B cell (primary cell): ENCODE measurements around the gene GRM2.

ENCODE experiments used
- EZH2 ChIP-seq: IDR thresholded peaks from 2 replicates; pipeline ENCODE4 v1.6.1; 2012; ENCODE audit warnings: borderline replicate concordance, low read depth, mild to moderate bottlenecking, moderate library complexity, low read length; ENCODE audit not compliant: insufficient read depth, poor library complexity, severe bottlenecking
- TF ChIP-seq, protein P1 (sequence below): fragments of 200-600 bp; IDR thresholded peaks from one replicate; pipeline ENCODE4 v1.8.0; 2022; ENCODE audit warnings: antibody characterized with exemption, mild to moderate bottlenecking

DNA sequence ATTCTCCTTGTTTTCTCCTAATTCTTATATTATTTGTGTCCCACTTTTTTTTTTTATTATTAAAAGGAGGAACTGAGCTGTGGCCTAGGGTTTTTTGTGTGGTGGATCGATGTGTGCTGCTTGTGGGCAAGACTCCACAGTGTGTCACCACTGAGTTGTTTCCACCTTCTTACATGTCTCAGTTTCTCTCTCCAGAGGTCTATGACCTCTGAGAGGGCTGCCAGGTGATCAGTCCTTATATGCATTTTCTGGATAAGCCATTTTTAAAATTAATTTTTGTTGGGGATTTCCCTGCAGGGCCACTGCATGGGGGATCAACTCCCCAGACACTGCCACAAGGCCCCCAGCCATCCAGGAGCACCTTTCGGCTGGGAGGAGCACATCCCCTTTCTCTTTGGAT, 44.4 kb downstream of the GRM2 start:
- TF ChIP-seq, protein P1, sequence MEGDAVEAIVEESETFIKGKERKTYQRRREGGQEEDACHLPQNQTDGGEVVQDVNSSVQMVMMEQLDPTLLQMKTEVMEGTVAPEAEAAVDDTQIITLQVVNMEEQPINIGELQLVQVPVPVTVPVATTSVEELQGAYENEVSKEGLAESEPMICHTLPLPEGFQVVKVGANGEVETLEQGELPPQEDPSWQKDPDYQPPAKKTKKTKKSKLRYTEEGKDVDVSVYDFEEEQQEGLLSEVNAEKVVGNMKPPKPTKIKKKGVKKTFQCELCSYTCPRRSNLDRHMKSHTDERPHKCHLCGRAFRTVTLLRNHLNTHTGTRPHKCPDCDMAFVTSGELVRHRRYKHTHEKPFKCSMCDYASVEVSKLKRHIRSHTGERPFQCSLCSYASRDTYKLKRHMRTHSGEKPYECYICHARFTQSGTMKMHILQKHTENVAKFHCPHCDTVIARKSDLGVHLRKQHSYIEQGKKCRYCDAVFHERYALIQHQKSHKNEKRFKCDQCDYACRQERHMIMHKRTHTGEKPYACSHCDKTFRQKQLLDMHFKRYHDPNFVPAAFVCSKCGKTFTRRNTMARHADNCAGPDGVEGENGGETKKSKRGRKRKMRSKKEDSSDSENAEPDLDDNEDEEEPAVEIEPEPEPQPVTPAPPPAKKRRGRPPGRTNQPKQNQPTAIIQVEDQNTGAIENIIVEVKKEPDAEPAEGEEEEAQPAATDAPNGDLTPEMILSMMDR, result no peak
- no peak for TF ChIP-seq EZH2
